Amniotic epithelial cell (primary cell): Measurements from ENCODE around the gene CD276.
"Not testable (repeated sequence)": the region's sequence is repeated elsewhere in the genome, so short reads cannot be mapped to it uniquely, and the experiment has no call there.

Experiments used
- DNase-seq: peaks from one replicate; pipeline ENCODE4 v3.0.0-alpha.2; 2010; ENCODE audit warnings: low read depth

CD276 gene

GRCh38 chr15:73709686-73710085, 25.5 kb downstream of the CD276 start:
- no peak for DNase-seq

DNA sequence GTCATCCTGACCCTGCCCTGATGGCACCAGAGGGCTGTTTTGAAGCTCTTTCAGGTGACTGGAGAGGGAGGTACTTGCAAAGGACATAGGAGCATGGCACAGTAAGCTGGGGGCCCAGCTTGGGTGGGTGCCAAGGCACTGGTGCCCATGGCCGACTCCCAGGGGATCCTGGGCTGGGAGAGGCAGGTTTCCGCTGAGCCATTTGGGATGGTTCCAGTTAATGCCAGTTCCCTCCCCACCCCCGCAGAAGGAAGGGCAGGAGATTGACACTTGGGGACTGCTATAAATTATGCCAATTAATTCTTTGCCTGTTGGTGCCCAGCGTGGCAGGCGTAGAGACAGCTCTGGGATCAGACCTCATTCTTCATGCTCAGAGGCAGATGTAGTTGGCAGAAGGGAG, 26.1 kb downstream of the CD276 start:
- DNase-seq = no peak

DNA sequence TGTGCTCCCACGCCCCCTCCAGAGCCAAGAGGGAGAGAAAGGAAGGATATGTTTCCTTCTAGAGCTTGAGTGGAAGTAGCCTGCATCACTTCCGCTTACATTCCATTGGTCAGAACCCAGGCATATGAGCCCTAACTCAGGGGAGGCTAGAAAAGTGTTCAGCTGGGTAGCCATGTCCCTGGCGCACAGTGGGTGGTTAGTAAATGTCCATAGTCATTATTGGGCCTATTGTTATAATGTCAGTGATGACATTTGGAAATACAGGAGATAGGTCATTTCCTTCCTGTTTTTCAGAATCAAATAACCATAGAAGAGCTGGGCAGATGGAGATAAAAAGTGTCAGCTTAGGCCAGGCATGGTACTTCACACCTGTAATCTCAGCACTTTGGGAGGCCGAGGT, 27.3 kb downstream of the CD276 start:
- no peak for DNase-seq

GRCh38 chr15:73712107-73712506, 27.9 kb downstream of the CD276 start:
- no peak for DNase-seq

DNA sequence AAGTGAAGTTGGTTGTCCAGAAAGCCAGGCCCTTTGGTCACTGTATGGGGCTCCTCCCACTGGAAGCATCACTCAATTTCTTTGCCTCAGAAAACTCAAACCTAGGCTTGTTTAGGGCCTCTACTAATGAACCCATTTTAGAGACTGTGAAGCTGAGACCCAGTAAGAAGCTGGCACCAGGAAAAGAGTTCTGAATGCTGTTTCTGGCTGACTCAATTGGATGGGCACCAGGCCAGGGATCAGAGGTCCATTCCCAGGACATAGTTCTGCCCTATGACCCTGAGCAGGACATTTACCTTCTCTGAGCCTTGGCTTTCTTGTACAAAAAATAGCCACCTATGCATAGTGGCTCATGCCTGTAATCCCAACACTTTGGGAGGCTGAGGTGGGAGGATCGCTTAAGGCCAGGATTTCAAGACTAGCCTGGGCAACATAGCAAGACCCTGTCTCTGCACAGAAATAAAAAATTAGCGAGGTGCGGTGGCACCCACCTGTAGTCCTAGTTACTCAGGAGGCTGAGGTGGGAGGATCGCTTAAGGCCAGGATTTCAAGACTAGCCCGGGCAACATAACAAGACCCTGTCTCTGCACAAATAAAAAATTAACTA, 30.6 kb downstream of the CD276 start:
- DNase-seq = no peak

DNA sequence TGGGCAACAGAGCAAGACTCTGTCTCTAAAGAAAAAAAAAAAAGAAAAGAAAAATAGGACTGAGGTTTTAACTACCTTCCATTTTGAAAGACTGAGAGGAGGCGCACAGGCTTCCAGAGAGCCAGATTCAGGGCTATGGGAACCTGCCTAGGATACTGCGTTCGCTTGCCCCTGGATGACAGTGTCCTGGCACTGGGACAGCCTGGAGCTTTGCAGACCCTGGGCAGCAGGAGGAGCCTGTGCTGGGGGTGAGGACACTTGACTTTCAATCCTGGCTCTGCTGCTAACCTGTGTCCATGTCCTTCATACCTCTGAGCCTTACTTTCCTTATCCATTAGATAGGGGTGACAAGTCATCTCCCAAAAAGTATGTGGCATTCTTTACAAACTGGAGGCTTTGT, 31.2 kb downstream of the CD276 start:
- no peak for DNase-seq

GRCh38 chr15:73716417-73716816, 32.2 kb downstream of the CD276 start:
- no peak for DNase-seq

- no peak for DNase-seq
Observed at GRCh38 chr15:73717206-73717605, 33.0 kb downstream of the CD276 start.

- no peak for DNase-seq
Observed at GRCh38 chr15:73717802-73718201, 33.6 kb downstream of the CD276 start.

GRCh38 chr15:73718694-73719093, 34.5 kb downstream of the CD276 start:
- no peak for DNase-seq

GRCh38 chr15:73722425-73722824, 38.2 kb downstream of the CD276 start:
- no peak for DNase-seq

DNA sequence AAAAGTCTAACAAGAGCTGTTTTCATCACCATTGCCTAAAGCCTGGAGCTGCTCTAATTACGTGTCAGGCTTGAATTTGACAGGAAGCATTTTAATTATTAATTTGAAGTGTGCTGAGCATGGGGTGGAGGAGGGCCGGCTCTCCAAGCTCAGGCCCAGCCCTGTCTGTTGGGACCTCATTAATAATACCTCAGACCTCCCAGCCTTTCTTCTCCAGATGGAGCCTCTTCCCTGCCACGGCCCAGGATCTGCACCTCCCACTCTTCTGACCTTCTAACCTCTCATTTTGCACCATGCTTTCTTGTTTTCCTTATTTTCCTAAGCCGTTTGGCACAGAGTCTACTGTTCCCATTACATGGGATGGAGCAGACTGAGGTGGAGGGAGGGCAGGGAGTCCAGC, 39.0 kb downstream of the CD276 start:
- no peak for DNase-seq

DNA sequence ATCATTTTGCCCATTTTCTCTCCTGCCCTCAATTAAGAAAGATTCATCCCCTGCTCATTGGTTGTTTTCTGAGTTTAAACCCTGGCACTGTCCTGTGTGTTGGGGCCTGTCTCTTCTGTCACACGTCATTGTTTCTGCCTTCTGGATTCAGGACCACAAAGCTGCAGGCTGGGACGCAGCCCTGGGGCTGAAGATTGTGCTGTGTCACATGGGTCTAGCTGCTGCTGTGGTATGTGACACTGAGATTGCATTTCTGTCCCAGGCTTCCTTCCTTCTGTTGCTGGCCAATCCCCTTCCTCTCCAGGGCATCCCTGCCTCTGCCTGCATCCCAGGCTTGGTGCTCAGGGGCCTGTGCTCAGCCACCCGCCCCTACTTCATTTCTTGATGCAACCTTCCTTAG, 40.0 kb downstream of the CD276 start:
- DNase-seq = no peak

DNA sequence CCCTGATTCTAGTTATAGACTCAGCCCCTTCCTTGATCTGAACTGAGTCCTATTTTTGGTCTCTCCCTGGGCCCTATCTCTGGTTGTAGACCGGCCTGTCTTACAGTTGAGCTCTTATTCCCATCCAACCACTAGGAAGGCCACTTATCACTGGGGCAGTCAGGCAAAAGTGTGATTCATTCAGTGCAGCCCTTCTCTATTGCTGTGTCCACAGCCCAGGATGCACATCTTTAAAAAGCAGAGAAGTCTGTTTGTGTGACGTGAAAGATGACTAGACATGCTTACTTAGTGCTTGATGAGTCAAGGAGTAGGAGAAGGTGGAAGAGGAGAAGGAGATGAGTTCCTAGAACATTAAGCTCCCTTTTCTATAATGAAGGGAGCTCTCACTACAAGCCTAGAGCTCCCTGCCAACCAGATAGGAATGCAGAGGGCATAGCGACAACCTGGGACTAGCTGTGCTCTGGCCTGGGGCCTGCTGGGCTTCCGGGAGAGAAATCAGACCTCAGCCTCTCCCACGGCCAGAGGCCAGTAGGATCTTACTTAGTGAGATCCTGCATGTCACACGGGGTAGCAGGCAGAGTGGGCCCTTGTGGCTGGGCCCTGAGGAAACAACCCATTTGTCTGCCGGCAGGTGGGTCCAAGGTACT, 43.3 kb downstream of the CD276 start:
- DNase-seq = peak; percentile 92

DNA sequence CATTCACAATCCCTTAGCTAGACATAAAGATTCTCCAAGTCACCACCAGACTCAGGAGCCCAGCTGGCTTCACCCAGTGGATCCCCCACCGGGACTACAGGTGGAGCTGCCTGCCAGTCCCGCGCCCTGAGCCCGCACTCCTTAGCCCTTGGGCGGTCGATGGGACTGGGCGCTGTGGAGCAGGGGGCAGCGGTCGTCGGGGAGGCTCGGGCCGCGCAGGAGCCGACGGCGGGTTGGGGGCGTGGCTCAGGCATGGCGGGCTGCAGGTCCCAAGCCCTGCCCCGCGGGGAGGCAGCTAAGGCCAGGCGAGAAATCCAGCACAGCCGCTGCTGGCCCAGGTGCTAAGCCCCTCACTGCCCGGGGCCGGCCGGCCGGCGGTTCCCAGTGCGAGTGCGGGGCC, 47.9 kb downstream of the CD276 start:
- not testable (repeated sequence) for DNase-seq

DNA sequence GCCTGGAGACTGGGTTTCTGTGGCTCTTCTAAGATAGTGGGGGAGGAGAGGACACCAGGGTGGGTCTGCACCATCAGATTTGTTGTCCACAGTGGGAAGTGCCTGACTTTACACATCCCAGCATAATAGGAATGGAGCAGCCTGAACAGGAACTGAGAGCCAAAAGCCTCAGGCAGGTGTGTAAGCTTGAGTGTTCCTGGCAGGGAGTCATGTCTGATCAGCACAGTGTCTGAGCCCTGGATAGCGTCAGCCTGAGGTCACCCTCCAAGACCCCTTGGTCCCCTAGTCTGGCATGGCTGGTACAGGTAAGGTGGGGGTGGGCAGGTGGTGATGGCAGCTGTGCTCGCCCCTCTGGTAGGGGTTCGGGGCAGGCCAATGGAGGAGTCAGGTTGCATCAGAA, 48.7 kb downstream of the CD276 start:
- no peak for DNase-seq

- no peak for DNase-seq
Observed at GRCh38 chr15:73737535-73737934, 53.4 kb downstream of the CD276 start.

DNA sequence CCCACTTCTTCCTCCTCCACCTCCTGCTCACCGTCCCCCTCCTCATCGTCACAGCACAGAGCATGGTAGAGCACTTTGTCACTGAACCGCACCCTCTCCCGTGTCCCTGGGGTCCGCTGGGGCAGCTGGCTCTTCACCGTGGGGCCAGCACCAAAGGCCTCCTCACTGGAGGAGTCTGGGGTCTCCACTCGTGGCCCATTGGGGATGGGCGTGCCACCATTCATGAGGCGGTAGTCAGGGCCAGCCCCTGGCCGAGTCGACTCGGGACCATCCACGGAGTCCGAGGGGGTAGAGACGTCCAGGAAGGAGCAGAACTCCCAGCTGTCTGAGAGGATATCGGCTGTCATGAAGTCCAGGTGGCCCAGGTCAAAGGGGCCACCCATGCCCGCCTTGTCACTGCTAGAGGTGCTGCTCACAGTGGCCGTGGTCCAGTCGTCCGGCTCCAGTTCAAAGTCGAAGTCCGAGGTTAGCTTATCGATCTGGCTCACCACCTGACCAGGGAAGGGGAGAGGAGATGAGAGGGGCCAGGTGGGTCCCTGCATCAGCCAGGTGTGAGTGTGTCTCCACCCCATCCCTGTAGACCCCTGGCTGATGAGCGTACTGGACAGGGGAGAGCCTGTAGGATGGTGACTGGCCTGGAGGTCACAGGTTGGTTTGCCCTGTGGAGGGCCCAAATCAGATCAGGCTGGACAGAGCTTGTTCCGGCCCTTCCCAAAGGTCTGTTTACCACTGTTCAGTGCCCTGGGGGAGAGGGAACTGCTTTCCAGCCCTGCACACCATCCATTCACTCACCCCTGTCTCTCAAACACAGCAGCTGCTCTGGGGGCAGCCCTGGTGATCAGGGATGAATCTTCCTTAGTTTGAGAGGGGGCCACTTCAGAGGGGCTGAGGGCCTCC, 56.2 kb downstream of the CD276 start:
- DNase-seq = no peak

DNA sequence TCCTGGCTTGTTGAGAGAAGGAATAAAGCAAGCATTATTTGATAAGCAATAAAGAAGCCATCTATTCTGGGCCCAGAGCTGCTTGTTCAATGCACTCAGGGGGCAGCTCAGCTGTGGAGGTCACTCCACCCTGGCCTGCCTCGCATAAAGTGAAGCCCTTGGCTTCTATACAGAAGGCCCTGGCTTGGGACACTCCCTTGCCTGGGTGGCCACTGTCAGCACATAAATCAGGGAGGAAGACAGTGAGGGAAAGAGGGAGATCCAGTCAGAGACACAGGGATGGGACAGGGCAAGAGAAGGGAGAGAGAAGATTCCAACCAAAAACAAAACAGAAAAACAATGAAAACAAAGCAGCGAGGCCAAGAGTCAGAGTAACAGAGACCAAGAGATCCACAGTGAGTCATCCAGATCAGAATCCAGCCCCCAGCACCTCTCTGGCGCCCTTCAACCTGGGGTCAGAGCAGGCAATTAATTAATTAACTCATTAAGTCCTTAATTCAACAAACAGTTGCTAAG, 57.2 kb downstream of the CD276 start:
- DNase-seq = no peak

GRCh38 chr15:73744293-73744692, 60.1 kb downstream of the CD276 start:
- no peak for DNase-seq

- DNase-seq = no peak
Observed at GRCh38 chr15:73745073-73745472, 60.9 kb downstream of the CD276 start.

DNA sequence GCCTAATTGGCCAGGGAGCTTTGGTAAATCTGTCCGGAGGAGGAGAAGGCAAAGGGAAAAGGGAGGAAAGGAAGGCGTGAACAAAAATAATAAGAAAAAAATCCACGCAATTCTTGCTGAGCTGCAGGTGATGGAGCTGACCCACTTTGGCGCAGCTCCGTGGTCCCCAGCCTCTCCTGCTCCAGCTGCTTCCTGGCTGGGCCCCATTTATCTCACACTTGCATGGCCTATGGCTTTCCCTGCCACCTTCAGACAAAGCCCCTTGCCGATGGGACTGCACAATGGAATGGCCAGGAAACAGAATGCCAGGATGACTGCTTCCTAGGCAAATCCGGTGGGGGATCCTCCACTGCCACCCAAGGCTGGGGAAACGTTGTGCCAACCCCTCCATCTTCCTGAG, 62.1 kb downstream of the CD276 start:
- DNase-seq = no peak

DNA sequence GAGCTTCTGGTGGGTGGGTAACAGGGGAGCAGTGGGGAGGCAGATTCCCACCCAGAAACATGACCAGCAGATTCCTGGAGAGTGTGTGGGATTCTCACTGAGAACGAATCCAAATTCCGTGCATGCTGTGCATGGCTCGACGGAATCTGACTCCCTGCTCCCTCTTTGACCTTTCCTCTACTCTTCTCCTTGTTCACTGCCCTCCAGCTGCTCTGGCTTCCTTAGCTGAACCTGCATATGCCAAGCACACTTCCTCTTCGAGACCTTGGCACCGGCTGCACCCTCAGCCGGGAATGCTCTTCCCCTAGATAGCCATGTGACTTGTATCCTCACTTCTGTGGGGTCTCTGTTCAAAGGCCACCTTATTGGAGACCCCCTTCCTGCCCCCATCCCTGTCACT, 62.7 kb downstream of the CD276 start:
- DNase-seq = no peak
